HepG2 (cell line): ENCODE measurements around the gene NIPAL1. TPM values are rescaled to one million over a fixed set of nuclear protein-coding genes. Genes with fewer than 3 reads are reported as not detected.

Source experiments
- ATAC-seq: fragments of 200-7000 bp; cut with Tn5 transposase; 3 replicates; pipeline ENCODE4 v1.9.1; 2020; ENCODE audit warnings: mild to moderate bottlenecking, moderate library complexity
- BruUV-seq: library from RNA; stranded (reverse); fragments of 400-500 nt; replicated peaks from 2 replicates; lab custom pipeline; 2021; lab: Mats Ljungman, UMichigan
- CTCF ChIA-PET: fragments of 300-600 bp; formaldehyde crosslinking; extraction: SDS; loops from one replicate; lab custom pipeline; 2021; ENCODE audit warnings: low total read pairs, inconsistent platforms, low intra/inter-chr PET ratio; lab: Yijun Ruan, JAX
- POLR2A ChIA-PET: fragments of 350-600 bp; sonication (Branson Sonifier 250); formaldehyde crosslinking; loops from one replicate; lab custom pipeline; 2020; ENCODE audit warnings: antibody characterized with exemption, inconsistent platforms; lab: Yijun Ruan, JAX
- DNase-seq: peaks from one replicate; pipeline ENCODE4 v3.0.0-alpha.2; 2015; ENCODE audit warnings: low spot score
- FAIRE-seq: peaks from 3 replicates; lab custom pipeline; 2011; peaks lifted over from hg19 to GRCh38; lab: Jason Lieb, UNC
- H2AFZ ChIP-seq: one replicate; pipeline ENCODE4 v1.6.1; 2011; ENCODE audit warnings: low read length, inconsistent platforms
- H3K27ac ChIP-seq: fragments of 300-600 bp; 3 replicates; pipeline ENCODE4 v1.8.0; 2011; ENCODE audit warnings: mixed run types, mild to moderate bottlenecking, mixed read lengths, low read length, inconsistent platforms; ENCODE audit not compliant: insufficient read depth; ENCODE audit errors: extremely low read length
- H3K27me3 ChIP-seq, 2 experiments: fragments of 200-600 bp in 1 of 2; 2 replicates in 1 of 2; 3 replicates in 1 of 2; pipeline versions ENCODE4 v1.6.0 to v1.8.0; 2011; ENCODE audit warnings: low read length in 2 of 2, mild to moderate bottlenecking in 2 of 2, moderate library complexity in 2 of 2, inconsistent platforms in 1 of 2; ENCODE audit not compliant: insufficient read depth in 2 of 2, control insufficient read depth in 1 of 2
- H3K36me3 ChIP-seq, 2 experiments: fragments of 200-600 bp in 1 of 2; replicated peaks in 1 of 2; 2 replicates in 1 of 2; 3 replicates in 1 of 2; pipeline versions ENCODE4 v1.5.1 to v1.8.0; 2011; ENCODE audit warnings: low read length in 2 of 2, inconsistent platforms in 1 of 2; ENCODE audit not compliant: insufficient read depth in 2 of 2, control insufficient read depth in 1 of 2
- H3K4me1 ChIP-seq: 2 replicates; pipeline ENCODE4 v1.5.1; 2012; ENCODE audit warnings: low read length, inconsistent platforms; ENCODE audit not compliant: insufficient read depth
- H3K4me2 ChIP-seq: 2 replicates; pipeline ENCODE4 v1.6.0; 2011; ENCODE audit warnings: low read depth, low read length, inconsistent platforms
- H3K4me3 ChIP-seq, 3 experiments: fragments of 200-600 bp in 1 of 3; sonication (generic), shearing (Covaris generic) in 1 of 3; replicated peaks in 1 of 3; 2 replicates each; pipeline ENCODE4 v1.5.1; 2011 to 2016; ENCODE audit warnings: low read length in 3 of 3, inconsistent platforms in 2 of 3, low read depth in 2 of 3, mild to moderate bottlenecking in 2 of 3, control low read depth in 1 of 3, mixed read lengths in 1 of 3; ENCODE audit not compliant: insufficient read depth in 1 of 3
- H3K79me2 ChIP-seq: one replicate; pipeline ENCODE4 v1.6.1; 2011; ENCODE audit warnings: low read length, inconsistent platforms; ENCODE audit not compliant: insufficient read depth
- H3K9ac ChIP-seq: 2 replicates; pipeline ENCODE4 v1.6.0; 2011; ENCODE audit warnings: mild to moderate bottlenecking, low read depth, low read length, inconsistent platforms; ENCODE audit not compliant: insufficient read depth
- H3K9me3 ChIP-seq: 2 replicates; pipeline ENCODE4 v1.5.1; 2012; ENCODE audit warnings: mild to moderate bottlenecking, low read length
- H4K20me1 ChIP-seq: 2 replicates; pipeline ENCODE4 v1.6.0; 2011; ENCODE audit warnings: inconsistent platforms, mild to moderate bottlenecking, low read length, moderate library complexity; ENCODE audit not compliant: insufficient read depth
- HBP1 ChIP-seq: IDR thresholded peaks from 2 replicates; pipeline ENCODE4 v1.6.1; 2016; ENCODE audit warnings: low read depth, control low read depth
- NRL ChIP-seq: sonication (generic); formaldehyde crosslinking; IDR thresholded peaks from 2 replicates; pipeline ENCODE4 v1.5.0; 2020; ENCODE audit warnings: missing genetic modification reagents, mild to moderate bottlenecking, moderate library complexity, borderline replicate concordance
- SCMH1 ChIP-seq: sonication (generic); formaldehyde crosslinking; IDR thresholded peaks from 2 replicates; pipeline ENCODE4 v1.9.0; 2021; ENCODE audit warnings: missing genetic modification reagents, mild to moderate bottlenecking, borderline replicate concordance
- ZMYM2 ChIP-seq: sonication (generic); formaldehyde crosslinking; IDR thresholded peaks from 2 replicates; pipeline ENCODE4 v1.8.0; 2022; ENCODE audit warnings: mild to moderate bottlenecking, missing genetic modification reagents
- ZNF670 ChIP-seq: sonication (generic); formaldehyde crosslinking; IDR thresholded peaks from 2 replicates; pipeline ENCODE4 v1.8.0; 2022; ENCODE audit warnings: mild to moderate bottlenecking, missing genetic modification reagents, borderline replicate concordance
- ZNF768 ChIP-seq: sonication (generic); formaldehyde crosslinking; IDR thresholded peaks from 2 replicates; pipeline ENCODE4 v1.4.0; 2020; ENCODE audit warnings: missing genetic modification reagents
- ZNF792 ChIP-seq: IDR thresholded peaks from 2 replicates; pipeline ENCODE4 v1.6.1; 2016
- WGBS: methylation state at CpG from one replicate; pipeline ENCODE4 v1.1.6; 2017; ENCODE audit warnings: low lambda C conversion rate; 5-methylcytosine and 5-hydroxymethylcytosine counted together
- in situ Hi-C: cut with HindIII; loops from 2 replicates; pipeline ENCODE4 v1.10.0; 2017; ENCODE audit warnings: low pct_unique_long_range_greater_than_20kb; ENCODE audit not compliant: extremely low pct_ligation_motif_present
- intact Hi-C: fragments of 100-400 bp; cut with micrococcal nuclease; formaldehyde crosslinking; loops from one replicate; pipeline ENCODE4 v1.10.0; 2022; ENCODE audit not compliant: unreplicated experiment
- polyA plus RNA-seq, 8 experiments: library from polyadenylated mRNA; depleted of rRNA in 3 of 8; stranded (reverse) in 7 of 8; unstranded in 1 of 8; fragments of >200 nt; fragmentation: Illumina TruSeq in 4 of 8; extraction: Trizol in 4 of 8; gene quantifications; 2 replicates each; pipeline versions ENCODE4 v1.2.1 to v1.2.3, GENCODE V29; 2011 to 2016; ENCODE audit warnings: low read depth in 4 of 8, missing spikeins in 1 of 8, mixed read lengths in 1 of 8; ENCODE audit not compliant: insufficient read depth in 1 of 8
- total RNA-seq, 5 experiments: library from RNA; depleted of rRNA; stranded (reverse); fragments of >200 nt; fragmentation: Illumina TruSeq; extraction: Trizol; gene quantifications; 2 replicates each; pipeline ENCODE4 v1.2.3, GENCODE V29; 2016; ENCODE audit warnings: low read depth in 1 of 5
- TF ChIP-seq, protein P1 (sequence below): sonication (generic); formaldehyde crosslinking; conservative IDR thresholded peaks from 2 replicates; pipeline ENCODE4 v1.4.0; 2020; ENCODE audit warnings: mild to moderate bottlenecking, missing genetic modification reagents, moderate library complexity

The NIPAL1 gene
- total and polyA plus RNA-seq, 2 of the 13 experiments (the other 11 are each of a cell fraction or from before 2014, with no cell fraction given) = 1.4 to 3.4 TPM

DNA sequence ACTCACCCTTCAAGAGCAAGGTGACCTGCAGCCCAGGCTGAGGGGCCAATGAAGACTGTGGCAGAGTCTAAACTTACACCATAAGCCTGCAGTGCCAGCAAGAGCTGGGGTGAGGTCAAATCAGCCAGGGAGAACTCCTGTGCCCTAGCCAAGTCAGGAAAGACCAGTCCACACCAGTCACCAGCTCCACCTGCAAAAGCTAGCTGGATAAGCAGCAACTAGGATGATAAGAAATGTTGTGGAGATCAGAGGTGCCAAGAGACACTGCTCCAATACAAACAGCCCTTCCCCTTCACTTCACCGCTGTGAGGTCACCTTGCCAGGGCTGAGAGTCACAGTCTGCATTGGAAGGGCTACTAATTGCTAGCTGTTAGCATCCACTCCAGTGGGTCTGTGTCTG lies 31.3 kb downstream of the NIPAL1 start (continued):
- TF ChIP-seq, protein P1, sequence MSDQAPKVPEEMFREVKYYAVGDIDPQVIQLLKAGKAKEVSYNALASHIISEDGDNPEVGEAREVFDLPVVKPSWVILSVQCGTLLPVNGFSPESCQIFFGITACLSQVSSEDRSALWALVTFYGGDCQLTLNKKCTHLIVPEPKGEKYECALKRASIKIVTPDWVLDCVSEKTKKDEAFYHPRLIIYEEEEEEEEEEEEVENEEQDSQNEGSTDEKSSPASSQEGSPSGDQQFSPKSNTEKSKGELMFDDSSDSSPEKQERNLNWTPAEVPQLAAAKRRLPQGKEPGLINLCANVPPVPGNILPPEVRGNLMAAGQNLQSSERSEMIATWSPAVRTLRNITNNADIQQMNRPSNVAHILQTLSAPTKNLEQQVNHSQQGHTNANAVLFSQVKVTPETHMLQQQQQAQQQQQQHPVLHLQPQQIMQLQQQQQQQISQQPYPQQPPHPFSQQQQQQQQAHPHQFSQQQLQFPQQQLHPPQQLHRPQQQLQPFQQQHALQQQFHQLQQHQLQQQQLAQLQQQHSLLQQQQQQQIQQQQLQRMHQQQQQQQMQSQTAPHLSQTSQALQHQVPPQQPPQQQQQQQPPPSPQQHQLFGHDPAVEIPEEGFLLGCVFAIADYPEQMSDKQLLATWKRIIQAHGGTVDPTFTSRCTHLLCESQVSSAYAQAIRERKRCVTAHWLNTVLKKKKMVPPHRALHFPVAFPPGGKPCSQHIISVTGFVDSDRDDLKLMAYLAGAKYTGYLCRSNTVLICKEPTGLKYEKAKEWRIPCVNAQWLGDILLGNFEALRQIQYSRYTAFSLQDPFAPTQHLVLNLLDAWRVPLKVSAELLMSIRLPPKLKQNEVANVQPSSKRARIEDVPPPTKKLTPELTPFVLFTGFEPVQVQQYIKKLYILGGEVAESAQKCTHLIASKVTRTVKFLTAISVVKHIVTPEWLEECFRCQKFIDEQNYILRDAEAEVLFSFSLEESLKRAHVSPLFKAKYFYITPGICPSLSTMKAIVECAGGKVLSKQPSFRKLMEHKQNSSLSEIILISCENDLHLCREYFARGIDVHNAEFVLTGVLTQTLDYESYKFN (CRISPR knock-in tag) = no peak
- TF ChIP-seq ZNF792 (CRISPR knock-in tag) (no peak), ZNF768 (CRISPR knock-in tag) (no peak), HBP1 (CRISPR knock-in tag) (no peak), SCMH1 (CRISPR knock-in tag) (no peak)

DNA sequence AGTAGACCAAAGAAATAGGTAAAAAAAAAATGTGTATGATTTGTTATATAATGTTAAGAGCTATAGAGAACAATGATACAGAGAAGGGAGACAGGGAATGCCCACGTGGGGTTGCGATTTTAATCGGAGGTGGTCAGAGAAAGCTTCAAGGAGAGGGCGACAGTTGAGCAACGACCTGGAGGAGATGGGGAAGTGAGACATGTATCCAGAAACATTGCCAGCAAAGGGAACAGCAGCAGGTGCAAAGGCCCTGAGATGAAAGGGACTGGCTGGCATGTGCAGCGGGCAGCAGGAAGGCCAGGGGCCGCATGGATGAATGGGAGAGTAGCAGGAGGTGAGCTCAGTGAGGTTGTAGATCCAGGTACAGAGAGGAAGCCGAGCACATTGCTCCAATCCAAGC lies 32.9 kb downstream of the NIPAL1 start:
- WGBS = 41% methylated on average over 8 of the region's 8 CpGs
- no peak for ATAC-seq
- TF ChIP-seq ZNF670 = no peak
- TF ChIP-seq NRL = no peak
- TF ChIP-seq ZMYM2 (CRISPR knock-in tag) = no peak

More for the DNA sequence above, 32.9 kb downstream of the NIPAL1 start:
- Histone ChIP-seq H3K9ac (no peak overlapping the region), H3K9me3 (no peaks in the 10 kb centered on the region), H3K79me2 (no peaks in the 10 kb centered on the region), H3K4me3 (no peak overlapping the region), H3K36me3 (no peaks in the 10 kb centered on the region), H2AFZ (no peak overlapping the region), H3K4me2 (no peak overlapping the region), H3K4me1 (peaks cover 11% of the 10 kb centered on the region; the same call in 1 of the 2 replicates), H4K20me1 (no peaks in the 10 kb centered on the region), H3K27ac (no peak overlapping the region), H3K27me3 (peaks cover 0 to 1% of the 10 kb centered on the region in 2 experiments; a peak in 3 of 5 replicates)
- FAIRE-seq (no peak), DNase-seq (no peak)
- intact Hi-C loops (no loop called here), in situ Hi-C loops (no loop called here)
- POLR2A ChIA-PET = no interaction called here
- CTCF ChIA-PET = no interaction called here
- no TSS peak for BruUV-seq
